Loucy (cell line): ENCODE measurements around the gene TUT1.
"Not testable (repeated sequence)": the region's sequence is repeated elsewhere in the genome, so short reads cannot be mapped to it uniquely, and the experiment has no call there.

Experiments used
- H2AFZ ChIP-seq: fragments of 200-600 bp; sonication (generic); 2 replicates; pipeline ENCODE4 v1.6.0; 2016; ENCODE audit warnings: antibody characterized with exemption, mild to moderate bottlenecking, low read length, moderate library complexity
- H3F3A ChIP-seq: fragments of 200-600 bp; 2 replicates; pipeline ENCODE4 v1.6.0; 2016; ENCODE audit warnings: antibody characterized with exemption, low read depth, mild to moderate bottlenecking
- H3K27me3 ChIP-seq: fragments of 200-600 bp; sonication (generic); 2 replicates; pipeline ENCODE4 v1.6.1; 2014; ENCODE audit warnings: low read length, mild to moderate bottlenecking; ENCODE audit not compliant: insufficient read depth, poor library complexity, severe bottlenecking
- H3K36me3 ChIP-seq: fragments of 200-600 bp; sonication (generic); 2 replicates; pipeline ENCODE4 v1.6.1; 2016; ENCODE audit warnings: low read length; ENCODE audit not compliant: insufficient read depth
- H3K4me1 ChIP-seq: fragments of 200-600 bp; sonication (generic); 2 replicates; pipeline ENCODE4 v1.5.1; 2014; ENCODE audit warnings: low read length, mild to moderate bottlenecking; ENCODE audit not compliant: insufficient read depth, poor library complexity, severe bottlenecking
- H3K4me2 ChIP-seq: fragments of 200-600 bp; sonication (generic); 2 replicates; pipeline ENCODE4 v1.6.0; 2014; ENCODE audit warnings: antibody characterized with exemption, low read length, low read depth, mild to moderate bottlenecking; ENCODE audit not compliant: poor library complexity, severe bottlenecking
- H3K4me3 ChIP-seq: fragments of 200-600 bp; sonication (generic); 2 replicates; pipeline ENCODE4 v1.5.1; 2014; ENCODE audit warnings: low read length, mild to moderate bottlenecking, mixed read lengths; ENCODE audit not compliant: poor library complexity, severe bottlenecking
- H3K79me2 ChIP-seq: fragments of 200-600 bp; sonication (generic); 2 replicates; pipeline ENCODE4 v1.6.1; 2014; ENCODE audit warnings: low read length; ENCODE audit not compliant: insufficient read depth
- H3K9ac ChIP-seq: fragments of 200-600 bp; sonication (generic); 2 replicates; pipeline ENCODE4 v1.6.0; 2014; ENCODE audit warnings: mild to moderate bottlenecking, low read depth, low read length, moderate library complexity; ENCODE audit not compliant: poor library complexity, severe bottlenecking
- H3K9me2 ChIP-seq: fragments of 200-600 bp; sonication (generic); replicated peaks from 2 replicates; pipeline ENCODE4 v1.6.1; 2016; ENCODE audit warnings: low read depth, low read length, mixed read lengths
- H3K9me3 ChIP-seq: fragments of 200-600 bp; sonication (generic); 2 replicates; pipeline ENCODE4 v1.6.1; 2014; ENCODE audit warnings: mild to moderate bottlenecking, antibody characterized with exemption, low read length, low read depth; ENCODE audit not compliant: insufficient read depth
- H4K20me1 ChIP-seq: fragments of 200-600 bp; sonication (generic); 2 replicates; pipeline ENCODE4 v1.6.0; 2014; ENCODE audit warnings: antibody characterized with exemption, low read length, mild to moderate bottlenecking; ENCODE audit not compliant: insufficient read depth, poor library complexity, severe bottlenecking
- EZH2phosphoT487 ChIP-seq: fragments of 200-600 bp; IDR thresholded peaks from 2 replicates; pipeline ENCODE4 v1.6.1; 2018; ENCODE audit warnings: antibody characterized with exemption, mild to moderate bottlenecking, moderate library complexity, borderline replicate concordance
- TF ChIP-seq, protein P1 (sequence below): fragments of 200-600 bp; sonication (generic); conservative IDR thresholded peaks from 2 replicates; pipeline ENCODE4 v1.5.1; 2014; ENCODE audit warnings: mild to moderate bottlenecking, antibody characterized with exemption, low read length

Gene TUT1

DNA sequence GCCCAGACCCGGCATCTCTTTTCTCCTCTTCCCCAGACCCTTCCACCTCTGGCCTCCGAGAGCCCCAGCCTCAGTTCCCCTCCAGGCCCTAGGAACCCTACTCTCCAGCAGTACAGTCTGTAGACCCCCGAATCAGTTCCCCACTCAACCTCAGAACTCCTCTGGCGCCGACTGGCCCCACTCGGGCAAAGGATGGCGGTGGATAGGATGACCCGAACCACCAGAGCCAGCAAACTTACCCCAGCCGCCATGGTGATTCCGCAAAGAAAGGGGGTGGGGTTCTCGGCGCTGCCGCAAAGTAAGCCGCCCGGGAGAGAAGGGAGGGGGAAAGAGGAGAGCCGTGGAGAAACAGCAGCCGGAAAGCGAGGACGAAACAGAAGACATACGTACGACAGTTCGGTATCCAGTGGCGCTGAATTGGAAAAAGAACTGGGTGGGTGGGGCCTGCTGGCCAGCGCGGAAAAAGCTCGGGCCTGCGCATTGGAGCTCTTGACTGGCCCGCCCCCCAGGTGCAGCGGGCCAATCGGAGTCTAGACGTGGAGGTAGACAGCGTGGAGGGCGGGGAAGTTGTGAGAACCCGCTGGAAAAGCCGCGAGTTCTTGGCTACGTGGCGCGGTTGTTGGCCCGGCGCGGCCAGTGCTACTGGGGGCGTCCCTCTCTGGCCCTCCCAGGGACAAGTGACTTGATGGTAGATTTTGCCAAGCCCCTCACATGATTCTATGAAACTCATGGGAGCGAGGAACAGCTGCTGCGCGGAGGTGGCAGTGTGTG is 17.5 kb downstream of the TUT1 start, which contains the start of gene EEF1G:
Gene EEF1G (minus strand): TSS at position 300 of the 771 bp plus-strand sequence. CDS start 49 bp downstream, at position 251.
- Histone ChIP-seq H3K4me3 (peak within 1 kb of the TSS; percentile 100), H3K4me1 (peaks cover 45% of the 10 kb centered on the region), H3K9me2 (no peaks in the 10 kb centered on the region), H3K79me2 (peaks cover 61% of the 10 kb centered on the region), H2AFZ (peak within 1 kb of the TSS; percentile 94), H3F3A (no peaks in the 10 kb centered on the region), H3K9me3 (no peaks in the 10 kb centered on the region), H4K20me1 (peaks cover 45% of the 10 kb centered on the region), H3K27me3 (peaks cover 7% of the 10 kb centered on the region), H3K4me2 (peak within 1 kb of the TSS; percentile 93), H3K9ac (peak within 1 kb of the TSS; percentile 92), H3K36me3 (peaks cover 54% of the 10 kb centered on the region; the same call in 1 of the 2 replicates)
- TF ChIP-seq, protein P1, sequence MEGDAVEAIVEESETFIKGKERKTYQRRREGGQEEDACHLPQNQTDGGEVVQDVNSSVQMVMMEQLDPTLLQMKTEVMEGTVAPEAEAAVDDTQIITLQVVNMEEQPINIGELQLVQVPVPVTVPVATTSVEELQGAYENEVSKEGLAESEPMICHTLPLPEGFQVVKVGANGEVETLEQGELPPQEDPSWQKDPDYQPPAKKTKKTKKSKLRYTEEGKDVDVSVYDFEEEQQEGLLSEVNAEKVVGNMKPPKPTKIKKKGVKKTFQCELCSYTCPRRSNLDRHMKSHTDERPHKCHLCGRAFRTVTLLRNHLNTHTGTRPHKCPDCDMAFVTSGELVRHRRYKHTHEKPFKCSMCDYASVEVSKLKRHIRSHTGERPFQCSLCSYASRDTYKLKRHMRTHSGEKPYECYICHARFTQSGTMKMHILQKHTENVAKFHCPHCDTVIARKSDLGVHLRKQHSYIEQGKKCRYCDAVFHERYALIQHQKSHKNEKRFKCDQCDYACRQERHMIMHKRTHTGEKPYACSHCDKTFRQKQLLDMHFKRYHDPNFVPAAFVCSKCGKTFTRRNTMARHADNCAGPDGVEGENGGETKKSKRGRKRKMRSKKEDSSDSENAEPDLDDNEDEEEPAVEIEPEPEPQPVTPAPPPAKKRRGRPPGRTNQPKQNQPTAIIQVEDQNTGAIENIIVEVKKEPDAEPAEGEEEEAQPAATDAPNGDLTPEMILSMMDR: no peak
- no peak for TF ChIP-seq EZH2phosphoT487

DNA sequence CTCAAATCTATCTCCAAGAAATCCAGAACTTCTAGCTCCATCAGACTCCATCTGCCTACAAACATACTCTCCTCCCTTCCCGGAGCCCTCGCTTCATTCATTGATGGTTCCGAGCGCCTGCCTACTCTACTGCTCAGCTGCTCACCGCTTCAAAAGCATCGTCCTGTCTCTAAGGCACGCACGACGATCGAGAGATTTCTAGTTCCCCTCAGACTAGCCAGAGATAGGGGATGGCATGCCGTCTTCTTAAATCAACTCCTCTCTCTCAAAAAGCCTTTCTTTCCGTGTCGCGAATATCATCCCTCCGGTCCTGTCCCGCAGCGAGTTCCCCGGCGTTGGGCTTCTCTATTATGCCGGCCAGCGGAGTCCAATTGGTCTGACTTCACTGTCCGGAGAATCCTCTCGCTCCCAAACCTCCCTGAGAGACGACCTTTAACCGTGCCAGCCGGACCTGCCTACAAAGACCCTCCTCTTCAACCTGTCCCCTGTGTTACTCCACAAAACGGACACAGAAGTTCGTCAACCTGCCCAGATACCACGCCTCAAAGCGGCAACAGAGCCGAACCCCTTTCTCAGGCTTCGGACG is 18.2 kb downstream of the TUT1 start:
- Histone ChIP-seq H2AFZ (peak overlapping the region; percentile 72), H3K4me2 (peak overlapping the region; percentile 88), H3K79me2 (peaks cover 67% of the 10 kb centered on the region), H3K27me3 (peaks cover 7% of the 10 kb centered on the region), H3K4me1 (peaks cover 45% of the 10 kb centered on the region), H4K20me1 (peaks cover 51% of the 10 kb centered on the region), H3K9me3 (no peaks in the 10 kb centered on the region), H3K36me3 (peaks cover 51% of the 10 kb centered on the region; the same call in 1 of the 2 replicates), H3K9ac (peak overlapping the region; percentile 92), H3K9me2 (no peaks in the 10 kb centered on the region), H3F3A (no peaks in the 10 kb centered on the region), H3K4me3 (peak overlapping the region; percentile 100)
- TF ChIP-seq EZH2phosphoT487: no peak
- TF ChIP-seq, protein P1: no peak

DNA sequence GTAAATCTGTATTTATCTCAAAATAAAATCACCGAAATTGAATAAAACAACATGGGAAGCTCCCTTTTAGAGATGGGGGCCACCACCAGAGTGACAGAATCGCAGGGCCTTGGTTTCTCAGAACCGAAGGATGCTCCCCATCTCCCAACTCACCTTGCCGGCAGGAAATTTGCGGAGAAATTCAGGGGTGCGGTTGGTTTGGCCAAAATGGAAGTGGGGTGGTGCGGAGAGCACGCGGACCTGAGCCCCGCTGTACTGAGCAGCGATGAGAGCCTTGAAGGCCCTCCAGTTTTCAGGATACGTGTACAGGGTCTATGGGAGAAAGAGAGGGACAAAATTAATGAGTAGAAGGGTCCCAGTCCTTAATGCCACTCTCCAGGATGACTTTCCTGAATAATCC is 18.9 kb downstream of the TUT1 start:
- Histone ChIP-seq H3K9me2 (no peaks in the 10 kb centered on the region), H3K9me3 (no peaks in the 10 kb centered on the region), H3K4me1 (peaks cover 49% of the 10 kb centered on the region), H3F3A (no peaks in the 10 kb centered on the region), H2AFZ (no peak overlapping the region), H3K79me2 (peaks cover 73% of the 10 kb centered on the region), H3K27me3 (peaks cover 7% of the 10 kb centered on the region), H3K4me3 (peak overlapping the region; percentile 100), H4K20me1 (peaks cover 56% of the 10 kb centered on the region), H3K9ac (peak overlapping the region; percentile 92), H3K36me3 (peaks cover 54% of the 10 kb centered on the region; the same call in 1 of the 2 replicates), H3K4me2 (peak overlapping the region; percentile 88)
- TF ChIP-seq, protein P1: no peak
- no peak for TF ChIP-seq EZH2phosphoT487

DNA sequence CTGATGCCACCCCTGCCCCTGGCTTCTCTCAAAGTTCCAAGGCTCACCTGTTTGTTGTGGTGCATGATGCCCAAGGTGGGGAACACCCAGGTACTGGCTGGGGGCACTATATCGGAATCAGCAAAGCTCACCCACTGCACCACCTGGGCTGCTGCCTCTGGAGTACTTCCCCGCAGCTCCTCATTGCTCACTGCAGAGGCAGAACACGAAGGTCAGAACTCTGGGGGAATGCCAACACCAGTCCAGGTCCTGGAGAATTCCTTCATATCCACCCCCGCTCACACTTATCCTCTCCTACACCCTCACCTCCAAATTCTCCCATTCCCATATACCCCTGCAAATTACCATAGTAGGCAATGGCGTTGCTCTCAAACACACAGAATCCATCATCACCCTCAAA is 19.8 kb downstream of the TUT1 start:
- not testable (repeated sequence) for H3K27me3 ChIP-seq, H3K9me3 ChIP-seq, H3F3A ChIP-seq, H3K9me2 ChIP-seq, H2AFZ ChIP-seq
- peaks cover 57% of the 10 kb centered on the region for H3K4me1 ChIP-seq
- peaks cover 64% of the 10 kb centered on the region for H4K20me1 ChIP-seq
- H3K36me3 ChIP-seq: peaks cover 54% of the 10 kb centered on the region; the same call in 1 of the 2 replicates
- peak overlapping the region; percentile 88 for H3K4me2 ChIP-seq
- H3K79me2 ChIP-seq: peaks cover 82% of the 10 kb centered on the region
- H3K4me3 ChIP-seq: peak overlapping the region; percentile 100
- H3K9ac ChIP-seq: peak overlapping the region; percentile 92

DNA sequence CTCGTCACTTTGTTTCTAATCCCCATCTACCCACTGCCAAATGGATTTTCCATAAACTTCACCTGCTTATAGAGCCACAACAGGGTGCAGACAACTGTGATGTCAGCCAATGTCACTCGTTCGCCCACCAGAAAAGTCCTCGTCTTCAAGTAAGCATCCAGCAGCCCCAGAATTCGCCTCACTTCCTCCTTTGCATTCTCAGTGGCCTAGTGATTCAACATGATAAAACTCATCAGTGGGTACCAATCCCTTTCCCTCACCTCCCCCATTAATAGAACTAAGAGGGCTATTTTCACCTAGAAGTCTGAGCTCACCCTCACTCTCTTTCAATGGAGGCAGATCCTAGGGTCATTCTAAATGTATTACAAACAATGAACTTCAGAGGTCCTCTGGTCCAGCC is 20.4 kb downstream of the TUT1 start:
- H3K9ac ChIP-seq: peak overlapping the region; percentile 92
- peaks cover 63% of the 10 kb centered on the region for H3K4me1 ChIP-seq
- not testable (repeated sequence) for H3K27me3 ChIP-seq, H3K9me3 ChIP-seq, H3F3A ChIP-seq, H3K9me2 ChIP-seq, H2AFZ ChIP-seq
- peaks cover 88% of the 10 kb centered on the region for H3K79me2 ChIP-seq
- peaks cover 70% of the 10 kb centered on the region for H4K20me1 ChIP-seq
- H3K36me3 ChIP-seq: peaks cover 54% of the 10 kb centered on the region; the same call in 1 of the 2 replicates
- peak overlapping the region; percentile 100 for H3K4me3 ChIP-seq
- peak overlapping the region; percentile 88 for H3K4me2 ChIP-seq
